GM23338 (cell line): ENCODE measurements around the gene COPB2. TPM values are rescaled to one million over a fixed set of nuclear protein-coding genes. Genes with fewer than 3 reads are reported as not detected.

Experiments
- ATAC-seq: fragments of 200-7000 bp; cut with Tn5 transposase; 3 replicates; pipeline ENCODE4 v1.9.1; 2020
- DNase-seq: peaks from one replicate; pipeline ENCODE4 v3.0.0-alpha.2; 2015; ENCODE audit warnings: low spot score
- H2AFZ ChIP-seq: fragments of 200-600 bp; sonication (generic); 2 replicates; pipeline ENCODE4 v1.8.0; 2016; ENCODE audit warnings: antibody characterized with exemption, mild to moderate bottlenecking, moderate library complexity
- H3F3A ChIP-seq: fragments of 200-600 bp; sonication (generic); replicated peaks from 2 replicates; pipeline ENCODE4 v1.8.0; 2017; ENCODE audit warnings: antibody characterized with exemption, mixed run types, low read depth
- H3K27ac ChIP-seq: fragments of 200-600 bp; sonication (generic); 2 replicates; pipeline ENCODE4 v1.6.1; 2016; ENCODE audit warnings: low read depth
- H3K27me3 ChIP-seq: fragments of 200-600 bp; sonication (generic); 2 replicates; pipeline ENCODE4 v1.8.0; 2016; ENCODE audit warnings: mild to moderate bottlenecking, mixed run types, moderate library complexity; ENCODE audit not compliant: insufficient read depth
- H3K36me3 ChIP-seq: fragments of 200-600 bp; sonication (generic); 2 replicates; pipeline ENCODE4 v1.8.0; 2016; ENCODE audit warnings: mild to moderate bottlenecking; ENCODE audit not compliant: insufficient read depth
- H3K4me1 ChIP-seq: fragments of 200-600 bp; sonication (generic); 2 replicates; pipeline ENCODE4 v1.8.0; 2016; ENCODE audit warnings: mild to moderate bottlenecking, moderate library complexity; ENCODE audit not compliant: insufficient read depth
- H3K4me2 ChIP-seq: fragments of 200-600 bp; sonication (generic); 2 replicates; pipeline ENCODE4 v1.7.1; 2017; ENCODE audit warnings: mixed run types
- H3K4me3 ChIP-seq: fragments of 200-600 bp; sonication (generic); 2 replicates; pipeline ENCODE4 v1.6.1; 2016; ENCODE audit warnings: mixed run types
- H3K79me2 ChIP-seq: fragments of 200-600 bp; sonication (generic); replicated peaks from 2 replicates; pipeline ENCODE4 v1.8.0; 2017; ENCODE audit warnings: mild to moderate bottlenecking; ENCODE audit not compliant: insufficient read depth
- H3K9me2 ChIP-seq: fragments of 200-600 bp; sonication (generic); 2 replicates; pipeline ENCODE4 v1.8.0; 2017; ENCODE audit not compliant: insufficient read depth
- H4K20me1 ChIP-seq: fragments of 200-600 bp; sonication (generic); replicated peaks from 2 replicates; pipeline ENCODE4 v1.8.0; 2017; ENCODE audit warnings: mild to moderate bottlenecking; ENCODE audit not compliant: insufficient read depth
- H3K27ac Mint-ChIP-seq: 2 replicates; pipeline ENCODE4 v1.8.0; 2020; ENCODE audit warnings: inconsistent platforms, mild to moderate bottlenecking, moderate library complexity, mixed read lengths
- H3K27me3 Mint-ChIP-seq: 3 replicates; pipeline ENCODE4 v1.8.0; 2022; ENCODE audit warnings: low read depth, mild to moderate bottlenecking, moderate library complexity, mixed read lengths, inconsistent platforms; ENCODE audit not compliant: insufficient read depth, poor library complexity
- H3K36me3 Mint-ChIP-seq: 3 replicates; pipeline ENCODE4 v1.8.0; 2021; ENCODE audit warnings: low read depth, mild to moderate bottlenecking, inconsistent platforms, moderate library complexity, mixed read lengths
- H3K4me1 Mint-ChIP-seq: 3 replicates; pipeline ENCODE4 v1.8.0; 2020; ENCODE audit warnings: mild to moderate bottlenecking, inconsistent platforms, mixed read lengths
- H3K4me3 Mint-ChIP-seq: 3 replicates; pipeline ENCODE4 v1.8.0; 2021; ENCODE audit warnings: moderate library complexity, mild to moderate bottlenecking, inconsistent platforms, mixed read lengths
- H3K9me3 Mint-ChIP-seq: 3 replicates; pipeline ENCODE4 v1.8.0; 2020; ENCODE audit warnings: moderate library complexity, mild to moderate bottlenecking, inconsistent platforms, mixed read lengths
- CREB1 ChIP-seq: fragments of 250-450 bp; sonication (Bioruptor Pico); IDR thresholded peaks from 2 replicates; pipeline ENCODE4 v1.5.0; 2020; ENCODE audit warnings: low read depth, mild to moderate bottlenecking, moderate library complexity
- EZH2phosphoT487 ChIP-seq: fragments of 200-600 bp; sonication (generic); IDR thresholded peaks from one replicate; pipeline ENCODE4 v1.8.1; 2018; ENCODE audit warnings: antibody characterized with exemption; ENCODE audit not compliant: unreplicated experiment
- JUNB ChIP-seq: IDR thresholded peaks from one replicate; pipeline ENCODE4 v1.6.1; 2016; ENCODE audit warnings: antibody characterized with exemption; ENCODE audit not compliant: unreplicated experiment
- REST ChIP-seq: IDR thresholded peaks from one replicate; pipeline ENCODE4 v1.6.1; 2018; ENCODE audit warnings: antibody characterized with exemption; ENCODE audit not compliant: unreplicated experiment
- ZNF114 ChIP-seq: fragments of 250-450 bp; sonication (Bioruptor Pico); IDR thresholded peaks from 2 replicates; pipeline ENCODE4 v1.5.0; 2020; ENCODE audit warnings: mild to moderate bottlenecking, moderate library complexity
- ZNF331 ChIP-seq: fragments of 250-450 bp; sonication (Bioruptor Pico); IDR thresholded peaks from 2 replicates; pipeline ENCODE4 v1.5.0; 2020; ENCODE audit warnings: low read depth, mild to moderate bottlenecking, moderate library complexity
- ZNF462 ChIP-seq: fragments of 250-450 bp; sonication (Bioruptor Pico); IDR thresholded peaks from 2 replicates; pipeline ENCODE4 v1.5.0; 2020; ENCODE audit warnings: mild to moderate bottlenecking, moderate library complexity
- polyA plus RNA-seq: library from polyadenylated mRNA; unstranded; fragments of >200 nt; fragmentation: Nextera tagmentation; extraction: Ambion mirVana; gene quantifications from 2 replicates; pipeline ENCODE4 v1.2.1, GENCODE V29; 2016
- total RNA-seq: library from RNA; depleted of rRNA; stranded (reverse); fragments of >200 nt; shearing (Covaris generic); gene quantifications from 2 replicates; pipeline ENCODE4 v1.2.3, GENCODE V29; 2014
- TF ChIP-seq, protein P1 (sequence below): IDR thresholded peaks from 2 replicates; pipeline ENCODE4 v1.6.1; 2016; ENCODE audit warnings: antibody characterized with exemption
- TF ChIP-seq, protein P2 (sequence below), 2 experiments: fragments of 200-600 bp in 1 of 2; sonication (generic) in 1 of 2; conservative IDR thresholded peaks; 2 replicates each; pipeline versions ENCODE4 v1.5.1 to v1.6.1; 2016 to 2017; ENCODE audit warnings: antibody characterized with exemption in 2 of 2, low read depth in 2 of 2, mild to moderate bottlenecking in 2 of 2, moderate library complexity in 1 of 2

Gene COPB2
- total and polyA plus RNA-seq, 2 experiments from 2014 or later: 48.2 to 89.1 TPM

- no peaks in the 10 kb centered on the region for H4K20me1 ChIP-seq
- peaks cover 3% of the 10 kb centered on the region; the same call in 1 of the 2 replicates for H3K4me1 ChIP-seq
- TF ChIP-seq JUNB (no peak), ZNF331 (CRISPR knock-in tag) (no peak), ZNF462 (no peak), CREB1 (CRISPR knock-in tag) (no peak), EZH2phosphoT487 (no peak), ZNF114 (no peak), REST (no peak)
- TF ChIP-seq, protein P1, sequence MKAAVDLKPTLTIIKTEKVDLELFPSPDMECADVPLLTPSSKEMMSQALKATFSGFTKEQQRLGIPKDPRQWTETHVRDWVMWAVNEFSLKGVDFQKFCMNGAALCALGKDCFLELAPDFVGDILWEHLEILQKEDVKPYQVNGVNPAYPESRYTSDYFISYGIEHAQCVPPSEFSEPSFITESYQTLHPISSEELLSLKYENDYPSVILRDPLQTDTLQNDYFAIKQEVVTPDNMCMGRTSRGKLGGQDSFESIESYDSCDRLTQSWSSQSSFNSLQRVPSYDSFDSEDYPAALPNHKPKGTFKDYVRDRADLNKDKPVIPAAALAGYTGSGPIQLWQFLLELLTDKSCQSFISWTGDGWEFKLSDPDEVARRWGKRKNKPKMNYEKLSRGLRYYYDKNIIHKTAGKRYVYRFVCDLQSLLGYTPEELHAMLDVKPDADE: no peak
- TF ChIP-seq, protein P2, sequence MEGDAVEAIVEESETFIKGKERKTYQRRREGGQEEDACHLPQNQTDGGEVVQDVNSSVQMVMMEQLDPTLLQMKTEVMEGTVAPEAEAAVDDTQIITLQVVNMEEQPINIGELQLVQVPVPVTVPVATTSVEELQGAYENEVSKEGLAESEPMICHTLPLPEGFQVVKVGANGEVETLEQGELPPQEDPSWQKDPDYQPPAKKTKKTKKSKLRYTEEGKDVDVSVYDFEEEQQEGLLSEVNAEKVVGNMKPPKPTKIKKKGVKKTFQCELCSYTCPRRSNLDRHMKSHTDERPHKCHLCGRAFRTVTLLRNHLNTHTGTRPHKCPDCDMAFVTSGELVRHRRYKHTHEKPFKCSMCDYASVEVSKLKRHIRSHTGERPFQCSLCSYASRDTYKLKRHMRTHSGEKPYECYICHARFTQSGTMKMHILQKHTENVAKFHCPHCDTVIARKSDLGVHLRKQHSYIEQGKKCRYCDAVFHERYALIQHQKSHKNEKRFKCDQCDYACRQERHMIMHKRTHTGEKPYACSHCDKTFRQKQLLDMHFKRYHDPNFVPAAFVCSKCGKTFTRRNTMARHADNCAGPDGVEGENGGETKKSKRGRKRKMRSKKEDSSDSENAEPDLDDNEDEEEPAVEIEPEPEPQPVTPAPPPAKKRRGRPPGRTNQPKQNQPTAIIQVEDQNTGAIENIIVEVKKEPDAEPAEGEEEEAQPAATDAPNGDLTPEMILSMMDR (conservative IDR thresholded peaks at IDR 0.05; ENCODE audit: low read depth in 2 of 2): no peak
- H3K27me3 ChIP-seq: no peaks in the 10 kb centered on the region
- no peak overlapping the region for H2AFZ ChIP-seq
- ATAC-seq: no peak
- Mint-ChIP-seq H3K9me3 (no peaks in the 10 kb centered on the region), H3K4me3 (no peak overlapping the region), H3K4me1 (peaks cover 14% of the 10 kb centered on the region), H3K27me3 (peaks cover 10% of the 10 kb centered on the region), H3K27ac (no peak overlapping the region), H3K36me3 (no peaks in the 10 kb centered on the region)
- H3F3A ChIP-seq: no peaks in the 10 kb centered on the region
- H3K4me3 ChIP-seq: no peak overlapping the region
- DNase-seq: no peak
- no peaks in the 10 kb centered on the region for H3K36me3 ChIP-seq
- no peak overlapping the region for H3K4me2 ChIP-seq
- H3K9me2 ChIP-seq: peaks cover 2% of the 10 kb centered on the region; the same call in 1 of the 2 replicates
- no peak overlapping the region for H3K27ac ChIP-seq
- no peaks in the 10 kb centered on the region for H3K79me2 ChIP-seq
Observed at GRCh38 chr3:139307601-139308555, 81.6 kb downstream of the COPB2 start.
